ENCODE results near the gene ZNF414. TPM values are rescaled to one million over a fixed set of nuclear protein-coding genes. Genes with fewer than 3 reads are reported as not detected.
A peak's percentile ranks its signal among the peaks of the same experiment; 100 is the strongest.

Gene ZNF414
- total and polyA plus RNA-seq, 9 of the 15 experiments (the other 6 are each of a cell fraction or from before 2014, with no cell fraction given), result 0.03 to 27.2 (median 2.2) TPM; not detected in 2

- CTCF ChIA-PET (ENCODE audit: low intra/inter-chr PET ratio), result no interaction called here
- no TSS peak for BruUV-seq (replicated peaks)
- TF ChIP-seq HDGF (IDR thresholded peaks at IDR 0.05), result no peak
- TF ChIP-seq RB1 (IDR thresholded peaks at IDR 0.05; ENCODE audit: low read depth), result no peak
- no peak for TF ChIP-seq SIX5 (IDR thresholded peaks at IDR 0.05; ENCODE audit: borderline replicate concordance in 1 of 2, insufficient read depth in 1 of 2, low read depth in 1 of 2, low read length in 2 of 2)
- peak; percentile 95 for TF ChIP-seq RBM25 (IDR thresholded peaks at IDR 0.05; ENCODE audit: low read depth, low read length, severe bottlenecking)
- TF ChIP-seq BCOR (IDR thresholded peaks at IDR 0.05), result peak; percentile 73
- no peak for TF ChIP-seq ARHGAP35 (IDR thresholded peaks at IDR 0.05; ENCODE audit: partially characterized antibody)
- no peak for TF ChIP-seq KDM5B (IDR thresholded peaks at IDR 0.05; ENCODE audit: insufficient replicate concordance, low read depth, low read length)
- TF ChIP-seq MYC (IDR thresholded peaks at IDR 0.05; ENCODE audit: low read depth, low read length), result no peak
- no peak for TF ChIP-seq MYC (CRISPR knock-in tag; IDR thresholded peaks at IDR 0.05; ENCODE audit: borderline replicate concordance, low read depth)
- no peak for TF ChIP-seq PCBP2 (IDR thresholded peaks at IDR 0.05; ENCODE audit: low read depth, low read length, poor library complexity, severe bottlenecking)
- TF ChIP-seq ZNF280B (CRISPR knock-in tag; IDR thresholded peaks at IDR 0.05), result no peak
- no peak for TF ChIP-seq CTCF (IDR thresholded peaks at IDR 0.05 in 2 of 3, conservative IDR thresholded peaks at IDR 0.05 in 1 of 3; ENCODE audit: insufficient read depth in 2 of 3, low read depth in 1 of 3, low read length in 3 of 3)
- TF ChIP-seq CTBP1 (IDR thresholded peaks at IDR 0.05; ENCODE audit: borderline replicate concordance), result no peak
- no peak for TF ChIP-seq STAG1 (CRISPR knock-in tag; IDR thresholded peaks at IDR 0.05; ENCODE audit: borderline replicate concordance)
- TF ChIP-seq POU5F1 (IDR thresholded peaks at IDR 0.05; ENCODE audit: borderline replicate concordance, low read depth, low read length, partially characterized antibody), result no peak
- no peak for TF ChIP-seq KLF13 (tag; IDR thresholded peaks at IDR 0.05; ENCODE audit: borderline replicate concordance, low read depth)
- TF ChIP-seq ZNF146 (CRISPR knock-in tag; IDR thresholded peaks at IDR 0.05; ENCODE audit: unreplicated experiment), result no peak
- TF ChIP-seq MTA3 (IDR thresholded peaks at IDR 0.05; ENCODE audit: borderline replicate concordance), result no peak
- no peak for TF ChIP-seq RBM22 (IDR thresholded peaks at IDR 0.05; ENCODE audit: low read depth, low read length, poor library complexity, severe bottlenecking)
- 0 out of 2 replicates have a peak, but pooled peaks have one; percentile 64 for TF ChIP-seq SMARCA5 (IDR thresholded peaks at IDR 0.05)
- no peak for TF ChIP-seq ZNF274 (IDR thresholded peaks at IDR 0.05; ENCODE audit: borderline replicate concordance, low read depth, low read length)
Measured at GRCh38 chr19:8483165-8483564, 30.8 kb downstream of the ZNF414 start.

More at GRCh38 chr19:8483165-8483564, 30.8 kb downstream of the ZNF414 start:
- WGBS (ENCODE audit: insufficient coverage, low coverage, missing lambda C conversion rate), result 94% methylated on average over 8 of the region's 8 CpGs
- Histone ChIP-seq H3K9ac (ENCODE audit: insufficient read depth in 1 of 2, low read depth in 2 of 2, low read length in 2 of 2) (no peak overlapping the region), H3K4me1 (replicated peaks in 1 of 2; ENCODE audit: control insufficient read depth in 2 of 2, insufficient read depth in 2 of 2, low read length in 2 of 2) (peaks cover 0 to 12% of the 10 kb centered on the region in 2 experiments; a peak in 1 of 5 replicates), H3K27me3 (ENCODE audit: control insufficient read depth in 2 of 2, insufficient read depth in 2 of 2, low read length in 2 of 2) (no peaks in the 10 kb centered on the region), H3K27ac (ENCODE audit: extremely low read depth, low read depth, low read length) (no peak overlapping the region), H3K4me3 (no peak overlapping the region), H2AFZ (ENCODE audit: low read depth, low read length) (no peak overlapping the region), H4K20me1 (replicated peaks; ENCODE audit: control insufficient read depth, insufficient read depth, low read length) (peaks cover 8% of the 10 kb centered on the region), H3K9me3 (replicated peaks; ENCODE audit: control insufficient read depth, insufficient read depth, low read depth, low read length) (no peaks in the 10 kb centered on the region), H3K4me2 (ENCODE audit: insufficient read depth, low read length) (no peak overlapping the region), H3K79me2 (ENCODE audit: control insufficient read depth, insufficient read depth, low read length) (peaks cover 35% of the 10 kb centered on the region), H3K36me3 (ENCODE audit: control insufficient read depth, insufficient read depth, low read length) (peaks cover 91% of the 10 kb centered on the region), H3K9me1 (ENCODE audit: control insufficient read depth, insufficient read depth, low read length) (no peaks in the 10 kb centered on the region)
- no peak for ATAC-seq
- intact Hi-C loops (cut with micrococcal nuclease), result no loop called here
- POLR2A ChIA-PET, result interaction anchor here (0.6 to 1.6 kb wide), 7 partner anchors 10 to 21 kb away, joined by 3 to 5 read pairs (median 4); no protein-coding TSS in a partner anchor
- FAIRE-seq, result no peak
- DNase-seq (ENCODE audit: extremely low read depth in 1 of 4, low spot score in 3 of 4), result no peak
- in situ Hi-C loops (cut with MboI), result no loop called here

Measured in K562 (cell line).